Measurements from ENCODE around the gene NPR3. TPM values are rescaled to one million over a fixed set of nuclear protein-coding genes. Genes with fewer than 3 reads are reported as not detected.

Gene NPR3
- polyA plus RNA-seq, 3 donors = 12.7 to 27.0 (median 19.7) TPM

DNA sequence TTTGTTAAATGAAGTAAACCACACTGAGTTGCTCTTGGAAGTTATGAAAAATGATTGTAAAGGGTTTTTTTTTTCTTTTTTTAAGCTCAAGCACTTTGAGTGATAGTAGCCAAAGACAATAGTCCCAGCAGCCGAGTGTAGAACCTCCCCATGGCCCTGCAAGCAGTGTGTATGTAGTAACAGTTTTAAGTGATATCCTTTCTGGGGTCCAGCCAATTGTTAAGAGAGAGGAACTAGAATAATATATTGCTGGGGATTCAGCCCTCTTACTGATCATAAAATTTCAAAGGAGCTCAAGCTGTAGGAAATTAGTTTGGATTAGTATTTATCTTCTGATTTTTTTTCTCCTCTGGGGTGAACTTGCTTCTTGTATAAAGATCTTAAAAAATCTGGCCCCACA, 43.2 kb downstream of the NPR3 start:
- peak; percentile 20 to 56 (median 42) for DNase-seq (ENCODE audit: low read depth in 3 of 3, low spot score in 2 of 3)

- no peak for DNase-seq (ENCODE audit: low read depth in 3 of 3, low spot score in 2 of 3)
Observed at GRCh38 chr5:32760091-32760509, 49.0 kb downstream of the NPR3 start.

- DNase-seq (ENCODE audit: low read depth in 3 of 3, low spot score in 2 of 3) = no peak
Observed at GRCh38 chr5:32765266-32765665, 54.1 kb downstream of the NPR3 start.

DNA sequence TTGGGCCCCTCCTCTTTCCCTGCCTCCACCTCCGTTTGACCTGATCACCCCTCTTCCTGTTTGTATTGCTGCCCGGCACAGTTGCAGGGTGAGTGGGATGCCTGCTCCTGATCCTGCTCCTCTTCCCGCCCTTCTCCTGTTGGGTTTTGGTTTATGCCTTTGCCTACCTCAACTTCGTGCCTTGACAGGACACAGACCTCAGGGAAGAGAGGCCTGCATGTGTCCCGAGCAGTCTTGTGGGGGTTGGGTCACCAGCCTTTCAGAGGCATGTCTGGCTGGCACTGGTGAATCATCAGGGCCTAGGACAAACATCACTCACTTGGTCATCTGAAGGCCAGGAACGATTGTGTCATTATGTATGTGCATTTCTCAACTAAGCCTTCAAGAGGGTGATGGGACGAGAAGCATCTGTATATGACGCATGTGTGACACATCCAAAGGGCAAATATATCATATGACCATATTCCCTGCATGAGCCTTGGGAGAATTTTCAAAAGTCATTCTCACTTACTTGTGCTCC, 56.9 kb downstream of the NPR3 start:
- no peak for DNase-seq (ENCODE audit: low read depth in 3 of 3, low spot score in 2 of 3)

- no peak for DNase-seq (ENCODE audit: low read depth in 3 of 3, low spot score in 2 of 3)
Observed at GRCh38 chr5:32769711-32770110, 58.6 kb downstream of the NPR3 start.

- DNase-seq (ENCODE audit: low read depth in 3 of 3, low spot score in 2 of 3) = no peak
Observed at GRCh38 chr5:32770444-32770843, 59.3 kb downstream of the NPR3 start.

GRCh38 chr5:32771037-32771436, 59.9 kb downstream of the NPR3 start:
- DNase-seq (ENCODE audit: low read depth in 3 of 3, low spot score in 2 of 3) = no peak

DNA sequence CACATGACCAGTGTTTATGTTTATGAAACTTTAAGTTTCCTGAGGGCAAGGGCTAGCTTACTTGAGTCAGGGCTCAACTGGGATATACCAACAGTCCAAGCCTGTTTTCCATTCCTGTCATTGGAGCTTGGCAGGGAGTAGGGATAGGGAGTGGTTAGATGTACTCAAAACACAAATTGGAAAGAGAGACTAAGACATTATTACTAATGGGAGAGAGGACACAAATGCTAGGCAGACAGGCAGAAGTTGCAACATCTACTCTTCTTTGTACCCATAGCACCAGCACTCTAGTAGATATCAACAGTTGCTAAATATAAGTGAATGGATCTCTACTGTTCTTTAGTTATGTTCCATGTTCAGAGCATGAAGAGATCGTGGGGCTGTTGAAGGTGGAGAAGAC, 62.8 kb downstream of the NPR3 start:
- no peak for DNase-seq (ENCODE audit: low read depth in 3 of 3, low spot score in 2 of 3)

- DNase-seq (ENCODE audit: low read depth in 3 of 3, low spot score in 2 of 3) = no peak
Observed at GRCh38 chr5:32776200-32776599, 65.1 kb downstream of the NPR3 start.

DNA sequence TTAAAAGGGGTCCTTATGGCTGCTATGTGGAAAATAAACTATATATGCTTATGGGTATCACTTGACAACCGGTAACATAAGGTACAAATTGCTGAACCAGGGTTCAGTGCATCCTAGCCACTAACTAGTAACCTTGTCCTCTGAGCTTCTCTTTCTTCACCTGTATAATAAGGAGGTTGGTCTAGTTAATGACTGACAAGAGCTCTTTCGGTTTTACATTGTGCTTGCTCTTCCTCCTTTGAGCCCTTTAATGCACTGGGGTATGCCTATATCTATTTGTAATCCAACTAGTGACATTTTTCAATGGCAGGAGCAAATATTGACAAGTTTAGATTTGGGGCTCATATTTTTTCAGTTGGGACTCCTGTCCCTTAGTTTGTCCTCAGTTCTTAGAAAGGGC, 66.1 kb downstream of the NPR3 start:
- DNase-seq (ENCODE audit: low read depth in 3 of 3, low spot score in 2 of 3) = no peak

GRCh38 chr5:32777733-32778132, 66.6 kb downstream of the NPR3 start:
- DNase-seq (ENCODE audit: low read depth in 3 of 3, low spot score in 2 of 3) = no peak

DNA sequence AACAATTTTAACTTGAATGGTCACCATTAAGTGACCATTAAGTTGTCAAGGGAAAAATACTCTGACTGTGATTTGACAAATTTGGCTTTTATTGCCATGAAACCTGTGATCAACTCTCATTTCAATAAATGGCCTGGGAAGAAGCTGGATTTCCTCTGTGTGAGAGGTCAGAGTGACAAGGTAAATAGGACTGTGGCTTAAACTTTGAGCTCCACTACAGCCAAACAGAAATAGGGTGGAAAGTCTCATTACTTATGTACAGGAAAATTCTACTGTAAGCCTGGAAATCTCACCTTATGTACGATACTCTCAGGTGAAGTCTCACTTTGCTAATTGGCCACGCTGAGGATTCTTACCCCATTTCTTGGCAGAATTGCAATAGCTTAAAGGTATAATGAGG, 67.3 kb downstream of the NPR3 start:
- no peak for DNase-seq (ENCODE audit: low read depth in 3 of 3, low spot score in 2 of 3)

DNA sequence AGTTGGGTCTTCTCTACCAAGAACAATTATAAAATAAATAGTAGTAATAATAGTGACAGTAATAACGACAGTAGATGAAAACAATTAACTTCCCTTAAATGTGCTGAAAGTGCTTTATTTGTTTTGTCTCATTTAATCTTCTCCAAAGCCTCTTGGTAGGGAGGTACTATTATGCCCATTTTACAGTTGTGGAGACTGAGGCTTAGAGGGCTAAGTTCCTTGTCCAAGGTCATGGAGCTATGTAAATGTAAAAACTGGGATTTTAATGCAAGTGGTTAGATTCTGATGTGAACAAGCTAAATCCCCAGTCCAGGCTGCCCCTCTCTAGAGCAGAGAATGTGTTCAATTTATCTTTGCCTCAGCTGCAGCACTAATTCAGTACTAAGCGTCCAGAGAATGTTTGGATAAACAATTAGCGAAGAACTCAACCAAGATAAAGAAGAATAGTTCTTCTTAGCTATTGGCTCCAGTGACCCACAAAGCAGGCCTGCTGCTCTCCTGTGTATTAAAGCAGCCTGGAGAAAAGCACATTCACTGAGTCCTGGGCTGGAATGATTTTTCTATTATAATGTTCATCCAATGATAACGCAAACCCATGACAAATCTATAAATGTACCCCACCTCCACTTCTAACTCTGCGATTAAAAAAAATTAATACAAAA, 68.8 kb downstream of the NPR3 start:
- no peak for DNase-seq (ENCODE audit: low read depth in 3 of 3, low spot score in 2 of 3)

GRCh38 chr5:32780508-32780919, 69.4 kb downstream of the NPR3 start:
- no peak for DNase-seq (ENCODE audit: low read depth in 3 of 3, low spot score in 2 of 3)

- no peak for DNase-seq (ENCODE audit: low read depth in 3 of 3, low spot score in 2 of 3)
Observed at GRCh38 chr5:32783661-32784060, 72.5 kb downstream of the NPR3 start.

DNA sequence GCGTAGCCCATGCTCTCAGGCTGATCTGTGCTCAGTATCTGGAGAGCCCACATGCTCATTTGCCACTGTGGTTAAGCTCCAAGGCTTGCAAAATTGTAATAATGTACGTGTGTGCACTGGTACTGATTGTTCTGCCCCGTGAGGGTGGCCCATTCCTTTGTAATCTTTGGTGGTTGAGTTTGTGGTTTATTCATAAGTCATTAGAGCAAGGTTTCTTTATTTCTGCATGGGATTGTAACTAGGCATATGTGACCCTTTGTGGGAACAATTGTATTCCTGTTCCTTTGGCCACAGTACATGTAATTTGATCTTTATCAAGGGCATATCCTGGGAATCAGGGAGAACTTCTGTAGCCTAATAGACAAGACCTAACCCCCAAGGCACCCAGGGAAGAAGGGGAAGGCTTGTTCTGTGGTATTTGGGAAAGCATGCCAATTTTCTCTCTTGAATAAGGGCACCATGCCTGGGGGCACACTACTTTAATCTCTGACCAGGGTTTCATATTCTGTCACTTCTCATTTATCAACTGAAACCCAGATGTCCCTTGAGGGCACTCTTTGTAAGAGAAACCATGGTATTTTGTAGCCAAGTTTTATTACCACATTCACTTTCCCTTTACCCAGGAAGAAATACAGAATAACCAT, 74.6 kb downstream of the NPR3 start:
- no peak for DNase-seq (ENCODE audit: low read depth in 3 of 3, low spot score in 2 of 3)

GRCh38 chr5:32786311-32786710, 75.2 kb downstream of the NPR3 start:
- no peak for DNase-seq (ENCODE audit: low read depth in 3 of 3, low spot score in 2 of 3)

- DNase-seq (ENCODE audit: low read depth in 3 of 3, low spot score in 2 of 3) = no peak
Observed at GRCh38 chr5:32790411-32790951, 79.4 kb downstream of the NPR3 start.

DNA sequence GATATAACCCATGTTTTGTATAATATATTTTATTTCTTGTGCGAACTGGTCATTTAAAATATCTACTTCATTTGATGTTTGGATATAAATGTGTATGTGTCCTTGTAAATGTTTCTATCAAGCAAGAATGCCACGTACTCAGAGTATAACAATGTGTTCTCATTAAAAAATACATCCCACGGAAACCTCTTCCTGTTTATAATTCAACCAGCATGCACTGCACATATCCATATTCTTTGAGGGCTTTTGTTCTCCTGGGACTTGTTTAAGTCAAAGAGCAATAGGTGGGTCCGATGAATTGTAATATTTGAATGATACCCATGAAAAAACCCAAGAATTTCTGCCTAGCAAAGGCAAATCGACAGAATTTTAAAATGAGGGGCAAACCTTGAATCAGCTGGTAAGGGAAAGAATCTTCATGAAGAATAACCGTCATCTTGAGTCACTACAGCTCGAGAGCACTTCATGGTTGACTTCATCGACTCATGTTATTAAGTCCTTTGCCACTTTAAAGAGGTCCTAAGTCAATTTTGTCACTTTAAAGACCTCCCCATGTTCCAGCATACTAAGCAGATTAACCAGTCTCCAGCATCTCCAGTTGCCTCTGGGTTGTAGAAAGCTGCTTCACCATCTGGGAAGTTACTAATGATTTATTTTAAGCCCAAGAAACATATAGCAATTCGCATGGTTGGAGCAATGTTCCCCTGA, 80.6 kb downstream of the NPR3 start:
- no peak for DNase-seq (ENCODE audit: low read depth in 3 of 3, low spot score in 2 of 3)

DNA sequence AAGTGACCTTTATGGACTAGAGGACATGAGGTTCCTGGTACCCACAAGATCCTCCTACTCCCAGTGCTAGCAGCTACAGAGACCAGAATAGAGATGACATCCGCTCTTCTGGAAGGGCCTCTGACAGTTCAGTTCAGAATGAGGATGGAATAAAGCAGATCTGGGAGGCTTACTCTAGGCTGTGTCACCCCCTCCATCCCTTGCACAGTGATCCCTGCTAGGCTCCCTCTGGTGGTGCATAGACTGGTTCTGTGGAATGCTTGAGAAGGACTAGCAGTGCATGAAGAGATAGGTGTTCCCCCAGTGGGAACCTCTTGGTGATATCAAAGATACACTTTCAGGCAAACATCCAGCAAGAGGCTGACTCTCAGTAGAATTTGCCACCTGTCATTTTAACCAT, 83.0 kb downstream of the NPR3 start:
- DNase-seq (ENCODE audit: low read depth in 3 of 3, low spot score in 2 of 3) = no peak

- DNase-seq (ENCODE audit: low read depth in 3 of 3, low spot score in 2 of 3) = no peak
Observed at GRCh38 chr5:32802764-32803163, 91.6 kb downstream of the NPR3 start.

DNA sequence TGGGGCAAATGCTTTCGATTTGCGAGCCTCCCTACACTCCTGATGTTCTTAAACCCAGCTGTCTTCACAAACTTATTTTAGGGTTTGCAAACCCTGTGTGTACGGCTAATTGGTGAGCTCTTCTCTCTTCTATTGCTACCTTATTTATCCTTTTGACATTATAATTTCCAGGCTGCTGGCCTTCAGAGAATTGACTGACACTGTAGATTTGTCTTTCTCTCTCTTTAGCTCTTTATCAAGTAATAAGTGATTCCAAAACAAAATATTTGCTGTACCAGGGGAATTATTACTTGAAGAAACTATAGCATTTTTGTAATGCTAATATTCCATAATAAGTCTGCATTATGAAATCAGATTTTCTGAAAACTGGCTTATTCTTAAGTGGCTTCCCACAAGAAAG, 92.5 kb downstream of the NPR3 start:
- DNase-seq (ENCODE audit: low read depth in 3 of 3, low spot score in 2 of 3) = no peak
